HEK293T (cell line): ENCODE data around the gene CAMSAP1.

Experiments
- CTCF ChIA-PET: fragments of 350-600 bp; formaldehyde crosslinking; extraction: SDS; loops from one replicate; lab custom pipeline; 2021; ENCODE audit warnings: antibody characterized with exemption, inconsistent platforms; lab: Yijun Ruan, JAX
- POLR2A ChIA-PET: fragments of 350-600 bp; formaldehyde crosslinking; extraction: SDS; loops from one replicate; lab custom pipeline; 2020; ENCODE audit warnings: antibody characterized with exemption, inconsistent platforms; lab: Yijun Ruan, JAX
- DNase-seq: peaks from one replicate; pipeline ENCODE4 v3.0.0; 2012; ENCODE audit warnings: mixed read lengths; ENCODE audit errors: extremely low spot score
- ARNT ChIP-seq: fragments of 450-650 bp; IDR thresholded peaks from 2 replicates; pipeline ENCODE4 v1.6.1; 2017; ENCODE audit warnings: mild to moderate bottlenecking
- BHLHE40 ChIP-seq: fragments of 450-650 bp; IDR thresholded peaks from 2 replicates; pipeline ENCODE4 v1.6.1; 2016; ENCODE audit warnings: mild to moderate bottlenecking, moderate library complexity, borderline replicate concordance
- CTBP1 ChIP-seq: fragments of 450-650 bp; IDR thresholded peaks from 2 replicates; pipeline ENCODE4 v1.6.1; 2016; ENCODE audit warnings: borderline replicate concordance
- ELF4 ChIP-seq: fragments of 450-650 bp; IDR thresholded peaks from 2 replicates; pipeline ENCODE4 v1.6.1; 2017; ENCODE audit warnings: antibody characterized with exemption
- FOXA1 ChIP-seq: fragments of 450-650 bp; IDR thresholded peaks from 2 replicates; pipeline ENCODE4 v1.6.1; 2016; ENCODE audit warnings: mild to moderate bottlenecking
- FOXK2 ChIP-seq: fragments of 450-650 bp; IDR thresholded peaks from 2 replicates; pipeline ENCODE4 v1.6.1; 2016; ENCODE audit warnings: mild to moderate bottlenecking
- FOXM1 ChIP-seq: fragments of 450-650 bp; IDR thresholded peaks from 2 replicates; pipeline ENCODE4 v1.6.1; 2017; ENCODE audit warnings: mild to moderate bottlenecking, borderline replicate concordance
- HDGF ChIP-seq: fragments of 450-650 bp; IDR thresholded peaks from 2 replicates; pipeline ENCODE4 v1.6.1; 2017; ENCODE audit warnings: antibody characterized with exemption, borderline replicate concordance
- L3MBTL2 ChIP-seq: fragments of 450-650 bp; conservative IDR thresholded peaks from 2 replicates; pipeline ENCODE4 v1.6.1; 2016; ENCODE audit warnings: mild to moderate bottlenecking
- LEF1 ChIP-seq: fragments of 450-650 bp; IDR thresholded peaks from 2 replicates; pipeline ENCODE4 v1.6.1; 2017; ENCODE audit warnings: mild to moderate bottlenecking, borderline replicate concordance
- NFRKB ChIP-seq: fragments of 450-650 bp; IDR thresholded peaks from 2 replicates; pipeline ENCODE4 v1.6.1; 2016; ENCODE audit warnings: mild to moderate bottlenecking, moderate library complexity
- SP1 ChIP-seq: fragments of 450-650 bp; IDR thresholded peaks from 2 replicates; pipeline ENCODE4 v1.6.1; 2017
- SUZ12 ChIP-seq: fragments of 450-650 bp; IDR thresholded peaks from 2 replicates; pipeline ENCODE4 v1.6.1; 2016; ENCODE audit warnings: mild to moderate bottlenecking
- TARDBP ChIP-seq: fragments of 450-650 bp; IDR thresholded peaks from 2 replicates; pipeline ENCODE4 v1.6.1; 2016
- ZNF384 ChIP-seq: fragments of 450-650 bp; IDR thresholded peaks from 2 replicates; pipeline ENCODE4 v1.6.1; 2016
- TF ChIP-seq, protein P1 (sequence below): fragments of 450-650 bp; IDR thresholded peaks from 2 replicates; pipeline ENCODE4 v1.6.1; 2016

The CAMSAP1 gene

GRCh38 chr9:135903358-135903656, 4.0 kb downstream of the CAMSAP1 start:
- POLR2A ChIA-PET = no interaction called here
- CTCF ChIA-PET = no interaction called here
- no peak for DNase-seq
- no peak for TF ChIP-seq BHLHE40
- TF ChIP-seq HDGF = no peak
- TF ChIP-seq SUZ12 = no peak
- TF ChIP-seq, protein P1, sequence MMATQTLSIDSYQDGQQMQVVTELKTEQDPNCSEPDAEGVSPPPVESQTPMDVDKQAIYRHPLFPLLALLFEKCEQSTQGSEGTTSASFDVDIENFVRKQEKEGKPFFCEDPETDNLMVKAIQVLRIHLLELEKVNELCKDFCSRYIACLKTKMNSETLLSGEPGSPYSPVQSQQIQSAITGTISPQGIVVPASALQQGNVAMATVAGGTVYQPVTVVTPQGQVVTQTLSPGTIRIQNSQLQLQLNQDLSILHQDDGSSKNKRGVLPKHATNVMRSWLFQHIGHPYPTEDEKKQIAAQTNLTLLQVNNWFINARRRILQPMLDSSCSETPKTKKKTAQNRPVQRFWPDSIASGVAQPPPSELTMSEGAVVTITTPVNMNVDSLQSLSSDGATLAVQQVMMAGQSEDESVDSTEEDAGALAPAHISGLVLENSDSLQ = no peak
- no peak for TF ChIP-seq ZNF384
- no peak for TF ChIP-seq SP1
- TF ChIP-seq TARDBP = no peak
- TF ChIP-seq FOXK2 = no peak
- no peak for TF ChIP-seq FOXA1

DNA sequence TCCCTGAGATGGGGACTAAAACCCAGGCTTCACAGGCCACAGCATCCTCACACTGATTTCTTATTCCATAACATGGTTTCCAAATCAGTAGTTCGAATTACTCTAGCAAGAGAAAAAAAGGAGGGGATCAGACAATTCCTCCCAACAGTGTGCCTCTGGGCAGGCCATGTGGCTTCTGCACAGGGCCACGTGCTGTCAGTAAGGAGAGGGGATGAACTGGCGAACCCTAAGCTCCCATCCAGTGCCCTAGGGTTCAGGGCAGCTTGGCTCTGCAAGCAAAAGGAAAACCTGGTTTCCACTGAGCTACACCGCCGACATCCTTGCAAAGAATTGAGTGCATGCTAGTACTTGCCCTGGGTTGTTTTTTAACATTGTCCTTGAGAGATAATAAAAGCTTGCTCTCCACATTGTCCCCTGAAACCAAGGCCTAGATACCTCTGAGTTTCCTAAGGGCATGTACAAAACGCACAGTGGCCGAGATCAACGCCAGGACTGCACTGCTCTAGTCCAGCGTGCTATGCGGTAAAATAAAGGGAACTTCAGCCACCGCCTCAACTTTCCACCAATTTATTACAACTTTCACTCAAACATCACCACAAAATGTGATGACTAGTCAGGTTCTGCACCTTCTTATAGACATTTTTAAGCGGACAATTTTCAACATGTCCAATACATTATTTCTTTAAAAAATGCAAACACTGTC, 4.5 kb downstream of the CAMSAP1 start:
- CTCF ChIA-PET = interaction anchor here (0.5 kb wide), 1 partner anchor 301 kb away, joined by 3 read pairs; no protein-coding TSS in a partner anchor
- no peak for DNase-seq
- TF ChIP-seq FOXM1 = no peak
- TF ChIP-seq FOXA1 = no peak
- TF ChIP-seq NFRKB = no peak
- TF ChIP-seq LEF1 = no peak
- no peak for TF ChIP-seq L3MBTL2
- no peak for TF ChIP-seq BHLHE40
- TF ChIP-seq, protein P1 = no peak
- no peak for TF ChIP-seq ARNT
- no peak for TF ChIP-seq FOXK2
- no peak for TF ChIP-seq TARDBP
- no peak for TF ChIP-seq ZNF384
- TF ChIP-seq SUZ12 = no peak
- no peak for TF ChIP-seq HDGF
- no peak for TF ChIP-seq SP1
- no peak for TF ChIP-seq ELF4
- no peak for TF ChIP-seq CTBP1
- POLR2A ChIA-PET = no interaction called here

DNA sequence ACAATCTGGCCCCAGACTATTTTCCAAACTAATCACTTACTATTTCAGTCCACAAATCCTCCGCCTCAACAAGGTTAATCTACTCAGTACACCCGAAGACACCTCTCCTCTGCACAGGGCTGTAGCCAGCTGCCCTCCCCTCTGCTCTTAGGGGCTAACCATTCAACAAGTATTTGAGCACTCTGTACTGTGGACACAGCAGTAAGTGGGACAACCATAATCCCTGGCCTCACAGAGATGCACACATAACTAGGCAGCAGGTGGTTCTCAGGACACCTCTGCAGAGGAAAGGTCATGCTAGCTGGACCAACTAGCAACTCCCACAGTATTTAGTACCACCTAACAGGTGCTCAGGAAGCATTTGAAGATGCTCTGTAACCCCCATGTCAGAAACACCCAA, 5.5 kb downstream of the CAMSAP1 start:
- CTCF ChIA-PET = no interaction called here
- POLR2A ChIA-PET = no interaction called here
- DNase-seq = no peak
- TF ChIP-seq HDGF (no peak), FOXA1 (no peak), ARNT (no peak), FOXM1 (no peak)

- CTCF ChIA-PET = no interaction called here
- POLR2A ChIA-PET = no interaction called here
- no peak for DNase-seq
- TF ChIP-seq LEF1 (no peak), FOXM1 (no peak), NFRKB (no peak), FOXA1 (no peak), FOXK2 (no peak), ELF4 (no peak), CTBP1 (no peak), SUZ12 (no peak), SP1 (no peak), ZNF384 (no peak), HDGF (no peak), L3MBTL2 (no peak), TARDBP (no peak), ARNT (no peak)
- TF ChIP-seq, protein P1 = no peak
Measured at GRCh38 chr9:135901031-135901758, 6.2 kb downstream of the CAMSAP1 start.

GRCh38 chr9:135898634-135899407, 8.5 kb downstream of the CAMSAP1 start:
- POLR2A ChIA-PET = no interaction called here
- TF ChIP-seq ZNF384 (no peak), FOXM1 (no peak), SUZ12 (no peak), LEF1 (no peak), L3MBTL2 (no peak), FOXA1 (no peak), BHLHE40 (no peak), ARNT (no peak), SP1 (no peak)
- TF ChIP-seq, protein P1 = no peak
- CTCF ChIA-PET = interaction anchor here (0.6 kb wide), 1 partner anchor 154 kb away, joined by 3 read pairs; no protein-coding TSS in a partner anchor
- no peak for DNase-seq
